GM21723 (cell line): ENCODE results near the gene PPY.
"Not testable (repeated sequence)": the region's sequence is repeated elsewhere in the genome, so short reads cannot be mapped to it uniquely, and the experiment has no call there.

Source experiments
- ATAC-seq: cut with Tn5 transposase; IDR thresholded peaks from one replicate; pipeline ENCODE4 v1.9.1; 2021; ENCODE audit warnings: mild to moderate bottlenecking, moderate library complexity; ENCODE audit not compliant: unreplicated experiment

Gene PPY

GRCh38 chr17:43906951-43907424 is 35.3 kb downstream of the PPY start:
- no peak for ATAC-seq

DNA sequence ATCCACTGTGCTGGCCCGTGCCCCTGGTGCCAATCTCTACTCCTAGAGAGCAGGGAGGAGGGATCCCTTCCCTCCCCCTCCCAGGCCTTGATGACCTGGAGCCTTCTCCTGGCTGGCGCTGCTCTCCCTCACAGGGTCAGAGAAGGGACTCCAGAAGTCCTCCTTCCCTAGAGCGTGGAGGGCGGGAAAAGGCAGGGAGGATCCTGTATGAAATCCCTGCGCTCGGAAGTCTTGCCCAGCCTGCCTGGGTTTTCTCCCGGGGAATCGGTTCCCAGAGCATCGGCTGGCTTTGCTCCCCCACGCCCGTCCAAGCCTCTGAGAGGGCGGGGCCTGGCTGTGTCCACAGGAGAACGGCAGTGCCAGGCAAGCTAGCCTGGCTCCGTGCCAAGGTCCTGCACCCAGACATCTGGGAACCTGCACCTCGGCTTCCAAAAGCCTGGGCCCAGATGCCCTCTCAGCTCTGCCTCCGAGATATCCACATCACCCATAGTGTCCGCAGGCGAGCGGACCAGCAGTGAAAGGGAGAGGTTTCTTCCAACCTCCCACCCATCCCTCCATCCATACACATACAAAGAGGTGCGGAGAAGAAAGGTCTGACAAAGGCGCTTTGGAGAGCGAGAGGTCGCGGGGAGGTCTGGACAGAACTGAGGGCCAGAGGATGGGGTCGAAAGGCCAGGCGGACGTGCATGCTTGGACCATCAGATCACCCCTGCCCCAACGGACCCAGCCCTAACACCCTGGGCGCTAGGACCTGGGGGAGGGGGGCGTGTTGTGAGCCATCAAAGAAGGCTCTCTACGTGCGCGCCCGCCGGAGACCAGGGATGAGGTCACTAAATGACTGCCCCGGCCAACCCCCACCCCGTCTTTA is 36.1 kb downstream of the PPY start:
- no peak for ATAC-seq

- ATAC-seq: no peak
These were observed 36.8 kb downstream of the PPY start for GRCh38 chr17:43905400-43905984.

DNA sequence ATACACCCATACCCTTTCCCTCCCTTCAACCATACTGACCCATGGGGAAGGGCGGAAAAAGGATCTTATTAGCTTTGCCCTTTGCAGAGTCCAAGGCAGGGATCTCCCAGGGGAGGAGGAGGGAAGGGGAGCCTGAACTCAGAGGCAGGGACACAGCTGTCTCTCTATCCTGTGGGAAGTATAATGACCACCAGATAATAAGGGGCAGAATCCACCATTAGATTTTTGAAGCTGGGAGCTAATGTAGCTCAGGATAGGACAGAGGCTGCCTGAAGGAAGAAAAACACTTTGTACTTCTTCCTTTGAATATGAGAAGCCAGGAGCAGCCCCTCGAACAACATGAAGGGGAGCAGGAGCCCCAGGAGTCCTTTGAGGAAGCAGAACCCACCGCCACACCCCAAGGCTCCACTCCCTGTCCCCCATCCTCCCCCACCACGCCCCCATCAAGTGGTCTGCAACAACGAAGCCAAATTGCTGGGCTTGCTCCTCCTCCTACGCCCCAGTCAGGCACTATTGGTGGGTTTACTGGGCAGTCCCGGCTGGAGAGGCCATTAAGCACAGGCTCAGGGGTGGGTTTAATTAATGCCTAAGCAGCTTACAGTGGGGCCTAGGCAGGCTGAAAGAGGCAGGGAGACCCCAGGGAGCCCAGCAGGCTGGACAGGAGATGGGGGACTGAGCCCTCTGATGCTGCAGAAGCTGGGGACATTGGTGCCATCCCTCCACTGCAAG is 40.3 kb downstream of the PPY start:
- ATAC-seq: no peak

DNA sequence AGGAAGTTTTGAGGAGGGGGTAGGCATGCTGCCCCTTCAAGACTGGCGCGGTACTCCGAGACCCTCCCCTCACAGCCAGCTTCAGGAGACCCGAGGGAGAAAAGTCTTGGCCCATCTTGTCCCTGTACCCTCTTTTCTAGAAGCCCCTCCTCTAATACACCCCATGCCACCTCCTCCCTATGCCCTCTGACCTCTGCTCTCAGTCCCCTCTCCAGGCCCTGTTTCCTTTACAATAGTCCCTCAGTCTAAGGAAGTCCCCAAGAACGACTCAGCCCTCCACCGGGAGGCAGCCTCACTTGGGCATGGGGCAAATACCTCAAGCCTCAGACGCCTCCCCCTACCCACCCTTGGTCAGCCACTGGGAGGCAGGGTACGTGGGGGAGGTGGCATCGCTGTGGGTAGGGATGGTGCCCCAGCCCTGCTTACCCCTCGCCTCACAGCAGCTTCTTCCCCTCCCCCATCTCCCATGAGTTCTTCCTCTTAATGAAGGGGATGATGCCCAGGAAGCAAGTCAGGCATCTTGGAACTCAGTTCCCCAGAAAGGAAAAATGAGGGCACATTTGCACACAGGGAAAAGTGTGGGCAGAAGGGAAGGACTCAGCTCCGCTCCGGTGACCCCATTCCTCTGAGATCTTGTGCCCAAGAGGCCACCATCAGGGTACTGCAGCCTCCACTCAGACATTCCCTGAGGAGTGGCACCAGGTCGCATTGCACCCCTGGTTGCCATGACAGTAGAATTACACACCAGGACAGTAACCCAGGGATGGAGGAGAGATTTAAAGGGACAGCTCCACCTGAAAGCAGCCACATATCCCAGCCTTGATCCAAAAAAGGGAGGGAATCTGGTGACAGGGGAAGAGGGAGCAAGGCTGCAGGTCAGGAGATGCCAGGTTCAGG is 41.2 kb downstream of the PPY start:
- ATAC-seq: no peak

- no peak for ATAC-seq
These were observed 42.0 kb downstream of the PPY start for GRCh38 chr17:43900183-43900857.

- ATAC-seq: no peak
These were observed 43.8 kb downstream of the PPY start for GRCh38 chr17:43898446-43898845.

- no peak for ATAC-seq
These were observed 44.4 kb downstream of the PPY start for GRCh38 chr17:43897831-43898230.

DNA sequence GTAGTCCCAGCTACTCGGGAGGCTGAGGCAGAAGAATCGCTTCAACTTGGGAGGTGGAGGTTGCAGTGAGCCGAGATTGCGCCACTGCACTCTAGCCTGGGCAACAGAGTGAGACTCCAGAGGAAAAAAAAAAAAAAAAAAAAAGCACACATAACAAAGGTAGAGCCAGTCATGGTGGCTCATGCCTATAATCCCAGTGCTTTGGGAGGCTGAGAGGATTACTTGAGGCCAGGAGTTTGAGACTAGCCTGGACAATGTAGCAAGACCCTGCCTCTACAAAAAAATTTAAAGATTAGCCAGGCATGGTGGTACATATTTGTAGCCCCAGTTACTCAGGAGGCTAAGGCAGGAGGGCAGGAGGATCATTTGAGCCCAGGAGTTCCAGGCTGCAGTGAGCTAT is 47.8 kb downstream of the PPY start:
- not testable (repeated sequence) for ATAC-seq

DNA sequence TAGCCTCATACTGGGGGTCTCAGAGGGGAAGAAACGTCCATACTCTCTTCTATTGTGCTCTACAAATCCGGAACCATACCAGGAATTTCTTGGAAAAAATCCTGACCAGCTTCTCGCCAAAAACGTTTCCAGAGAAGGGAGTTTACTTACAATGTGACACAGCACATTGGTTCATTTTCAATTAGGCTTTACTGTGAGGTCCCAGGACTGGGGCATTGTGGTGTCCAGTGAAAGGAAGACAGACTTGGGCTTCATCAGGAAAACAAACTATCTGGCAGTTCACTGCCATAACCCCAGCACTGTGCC is 49.7 kb downstream of the PPY start:
- ATAC-seq: no peak

DNA sequence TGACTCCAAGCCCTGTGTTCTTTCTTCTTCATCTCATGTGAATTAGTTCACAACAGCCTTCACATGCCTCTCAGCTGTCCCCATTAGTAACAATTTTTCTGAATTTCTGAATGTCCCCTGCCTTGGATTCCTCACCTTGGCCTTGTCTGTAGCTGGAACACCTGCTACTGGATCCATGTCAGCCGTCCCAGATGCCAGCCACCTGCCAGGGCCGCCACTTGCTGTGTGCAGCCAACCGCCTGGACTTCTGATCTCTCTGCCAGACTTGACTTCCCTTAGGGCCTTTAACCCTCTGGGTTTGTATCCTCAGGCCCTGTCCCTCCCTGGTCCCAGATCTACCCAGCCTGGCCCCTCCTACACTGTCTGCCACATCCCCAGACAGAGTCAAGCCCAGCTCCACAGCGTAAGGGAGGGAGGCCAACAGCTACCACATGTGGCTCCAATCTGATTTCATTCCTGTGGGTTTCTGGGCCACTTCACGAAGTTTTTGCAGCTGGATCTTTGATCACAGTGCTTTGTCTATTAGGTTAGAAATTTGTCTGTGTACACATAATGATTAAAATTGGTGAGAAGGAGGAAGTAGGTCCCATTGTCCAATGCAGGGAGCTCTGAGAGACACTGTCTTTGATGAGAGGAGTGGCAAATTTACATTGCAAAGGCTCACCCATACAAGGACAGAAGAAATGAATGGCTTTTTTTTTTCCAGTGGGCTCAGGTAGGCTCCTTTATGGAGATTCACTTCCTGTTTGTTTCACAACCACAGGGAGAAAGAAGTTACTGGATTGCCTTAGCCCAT is 50.2 kb downstream of the PPY start:
- no peak for ATAC-seq
